Measurements from ENCODE around the gene EZH1.

Gene EZH1

GRCh38 chr17:42744806-42745617 lies at the start of gene EZH1:
TSS of gene EZH1 (minus strand) at chr17:42745040. CDS start at chr17:42728941, 16,099 bp downstream.
- peak within 1 kb of the TSS; percentile 88 for H3K4me3 ChIP-seq (ENCODE audit: low read length)
- TF ChIP-seq, protein P1, sequence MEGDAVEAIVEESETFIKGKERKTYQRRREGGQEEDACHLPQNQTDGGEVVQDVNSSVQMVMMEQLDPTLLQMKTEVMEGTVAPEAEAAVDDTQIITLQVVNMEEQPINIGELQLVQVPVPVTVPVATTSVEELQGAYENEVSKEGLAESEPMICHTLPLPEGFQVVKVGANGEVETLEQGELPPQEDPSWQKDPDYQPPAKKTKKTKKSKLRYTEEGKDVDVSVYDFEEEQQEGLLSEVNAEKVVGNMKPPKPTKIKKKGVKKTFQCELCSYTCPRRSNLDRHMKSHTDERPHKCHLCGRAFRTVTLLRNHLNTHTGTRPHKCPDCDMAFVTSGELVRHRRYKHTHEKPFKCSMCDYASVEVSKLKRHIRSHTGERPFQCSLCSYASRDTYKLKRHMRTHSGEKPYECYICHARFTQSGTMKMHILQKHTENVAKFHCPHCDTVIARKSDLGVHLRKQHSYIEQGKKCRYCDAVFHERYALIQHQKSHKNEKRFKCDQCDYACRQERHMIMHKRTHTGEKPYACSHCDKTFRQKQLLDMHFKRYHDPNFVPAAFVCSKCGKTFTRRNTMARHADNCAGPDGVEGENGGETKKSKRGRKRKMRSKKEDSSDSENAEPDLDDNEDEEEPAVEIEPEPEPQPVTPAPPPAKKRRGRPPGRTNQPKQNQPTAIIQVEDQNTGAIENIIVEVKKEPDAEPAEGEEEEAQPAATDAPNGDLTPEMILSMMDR (conservative IDR thresholded peaks at IDR 0.05; ENCODE audit: low read length) = no peak
- DNase-seq (ENCODE audit: low read depth) = peak; percentile 85

DNA sequence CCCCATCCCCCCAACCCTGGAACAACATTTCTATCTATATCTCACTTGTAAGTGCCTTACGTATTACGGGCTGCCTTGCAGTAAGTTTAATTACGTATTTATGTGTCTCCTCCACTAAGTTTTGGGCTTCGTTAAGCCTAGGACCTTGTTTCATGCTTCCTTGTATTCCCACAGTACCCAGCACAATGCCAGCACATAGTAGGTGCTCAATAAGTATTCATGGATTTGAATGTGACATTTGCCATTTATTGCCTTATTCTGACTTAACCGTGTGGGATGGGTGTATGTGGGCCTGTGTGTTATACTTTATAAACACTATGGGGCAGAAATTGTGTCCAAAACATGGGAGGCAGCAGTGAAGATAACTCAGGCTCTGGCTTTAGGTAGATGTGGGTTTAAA lies 47.7 kb upstream of the EZH1 start:
- no peak for DNase-seq (ENCODE audit: low read depth)
- TF ChIP-seq, protein P1 (conservative IDR thresholded peaks at IDR 0.05; ENCODE audit: low read length) = no peak
- no peak overlapping the region for H3K4me3 ChIP-seq (ENCODE audit: low read length)

DNA sequence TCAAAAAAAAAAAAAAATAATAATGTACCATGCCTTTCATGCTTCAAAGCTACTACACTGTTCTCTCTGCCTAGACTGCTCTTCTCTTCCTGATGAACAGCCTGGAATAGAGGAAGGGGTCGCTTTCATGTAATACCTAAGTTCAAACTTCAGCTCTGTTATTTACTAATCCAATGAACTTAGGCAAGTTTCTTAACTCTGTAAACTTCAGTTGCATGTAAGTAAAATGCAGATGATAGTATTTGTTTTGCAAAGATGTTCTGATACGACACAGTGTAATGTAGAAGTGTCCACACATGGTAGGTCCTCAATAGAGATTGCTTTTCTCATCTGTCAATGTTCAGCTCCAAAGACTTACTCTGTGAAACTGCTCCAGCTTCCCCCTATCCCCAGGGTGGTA lies 47.1 kb upstream of the EZH1 start:
- no peak overlapping the region for H3K4me3 ChIP-seq (ENCODE audit: low read length)
- no peak for DNase-seq (ENCODE audit: low read depth)
- TF ChIP-seq, protein P1 (conservative IDR thresholded peaks at IDR 0.05; ENCODE audit: low read length) = no peak

DNA sequence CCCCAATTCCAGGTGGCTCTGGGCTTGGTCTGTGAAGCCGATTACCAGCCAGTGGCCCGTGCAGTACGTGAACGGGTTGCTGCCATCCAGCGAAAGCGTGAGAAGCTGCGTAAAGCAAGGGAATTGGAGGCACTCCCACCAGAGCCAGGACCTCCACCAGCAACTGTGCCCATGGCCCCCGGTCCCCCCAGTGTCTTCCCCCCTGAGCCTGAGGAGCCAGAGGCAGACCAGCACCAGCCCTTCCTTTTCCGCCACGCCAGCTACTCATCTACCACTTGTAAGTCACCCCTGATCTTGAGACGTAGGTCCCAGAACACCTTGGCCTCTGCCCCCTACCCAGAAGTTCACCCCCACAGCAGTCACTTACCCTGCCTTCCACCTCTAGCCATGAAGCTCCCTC lies 42.4 kb upstream of the EZH1 start:
- no peak overlapping the region for H3K4me3 ChIP-seq (ENCODE audit: low read length)
- TF ChIP-seq, protein P1 (conservative IDR thresholded peaks at IDR 0.05; ENCODE audit: low read length) = no peak
- DNase-seq (ENCODE audit: low read depth) = no peak

DNA sequence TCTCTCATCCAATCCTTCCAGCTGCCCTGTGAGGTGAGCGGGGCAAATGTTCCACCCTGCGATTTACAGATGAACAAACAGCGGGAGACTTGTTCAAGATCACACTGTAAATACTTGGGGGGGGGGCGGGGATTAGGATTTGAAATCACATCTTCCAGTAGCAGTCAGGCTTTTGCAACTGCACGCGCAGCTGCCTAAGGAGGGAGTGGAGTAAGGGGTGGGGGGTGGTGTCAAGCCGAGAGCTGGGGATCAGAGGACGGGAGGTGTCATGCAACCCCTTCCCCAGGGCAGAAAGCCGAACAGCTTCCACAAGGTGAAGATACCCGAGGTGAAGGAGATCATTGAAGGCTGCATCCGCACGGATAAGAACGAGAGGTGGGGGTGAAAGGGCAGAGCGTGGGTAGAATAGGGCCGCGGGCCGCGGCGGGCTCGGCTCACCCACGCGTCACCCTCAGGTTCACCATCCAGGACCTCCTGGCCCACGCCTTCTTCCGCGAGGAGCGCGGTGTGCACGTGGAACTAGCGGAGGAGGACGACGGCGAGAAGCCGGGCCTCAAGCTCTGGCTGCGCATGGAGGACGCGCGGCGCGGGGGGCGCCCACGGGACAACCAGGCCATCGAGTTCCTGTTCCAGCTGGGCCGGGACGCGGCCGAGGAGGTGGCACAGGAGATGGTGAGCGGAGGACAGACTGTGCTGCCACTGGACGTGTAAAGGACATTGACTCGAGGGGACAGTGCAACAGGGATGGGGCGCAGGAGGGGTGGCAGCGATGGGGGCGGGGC lies 40.2 kb upstream of the EZH1 start:
- TF ChIP-seq, protein P1 (conservative IDR thresholded peaks at IDR 0.05; ENCODE audit: low read length) = no peak
- DNase-seq (ENCODE audit: low read depth) = no peak

GRCh38 chr17:42784409-42784808 lies 39.6 kb upstream of the EZH1 start:
- DNase-seq (ENCODE audit: low read depth) = no peak
- H3K4me3 ChIP-seq (ENCODE audit: low read length) = no peak overlapping the region
- TF ChIP-seq, protein P1 (conservative IDR thresholded peaks at IDR 0.05; ENCODE audit: low read length) = no peak

More for the DNA sequence above, 40.2 kb upstream of the EZH1 start:
- no peak overlapping the region for H3K4me3 ChIP-seq (ENCODE audit: low read length)

All from AG10803 (cell line).